Hematopoietic multipotent progenitor cell treated with erythropoietin and hydrocortisone succinate and interleukin-3 and kit ligand, for 4 days (in vitro differentiated cells): ENCODE results near the gene PHF12.
A peak's percentile ranks its signal among the peaks of the same experiment; 100 is the strongest.
"Not testable (repeated sequence)": the region's sequence is repeated elsewhere in the genome, so short reads cannot be mapped to it uniquely, and the experiment has no call there.

Experiments
- DNase-seq: peaks from one replicate; pipeline ENCODE4 v3.0.0-alpha.2; 2015

Gene PHF12

DNA sequence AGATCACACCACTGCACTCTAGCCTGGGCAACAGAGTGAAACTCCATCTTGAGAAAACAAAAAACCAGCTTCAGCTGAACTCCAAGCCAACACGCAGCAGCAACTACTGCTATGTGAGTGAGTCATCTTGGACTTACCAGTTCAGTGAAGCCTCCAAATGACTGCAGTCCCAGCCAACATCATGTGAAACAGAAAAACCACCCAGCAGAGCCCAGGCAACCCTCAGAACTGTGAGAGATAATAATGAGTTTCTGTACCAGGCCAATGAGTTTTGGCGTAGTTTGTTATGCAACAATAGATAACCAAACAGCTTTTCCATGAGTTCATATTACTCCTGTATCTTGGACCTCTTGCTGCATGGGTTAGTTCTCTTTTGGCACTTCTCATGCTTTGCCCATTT, 23.3 kb downstream of the PHF12 start:
- DNase-seq, result peak; percentile 34

DNA sequence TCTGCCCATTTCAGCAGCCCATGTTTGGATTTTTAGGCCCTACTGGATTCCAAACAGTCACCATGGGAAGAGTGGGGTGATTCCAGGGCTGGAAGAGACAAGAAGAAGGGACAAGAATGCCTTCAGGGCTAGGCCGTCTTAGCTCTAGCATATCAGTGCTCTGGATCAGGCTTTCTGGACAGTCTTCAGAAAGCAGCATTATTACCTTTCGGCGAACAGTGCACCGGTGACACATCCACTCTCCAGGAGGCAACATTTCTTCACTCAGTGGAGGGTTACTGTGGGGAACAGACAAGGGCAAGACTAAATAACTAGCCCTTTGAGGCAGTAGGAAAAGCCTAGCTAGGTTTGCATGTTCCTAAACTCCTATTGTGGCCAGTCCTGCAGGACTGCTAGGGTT, 24.5 kb downstream of the PHF12 start:
- no peak for DNase-seq

DNA sequence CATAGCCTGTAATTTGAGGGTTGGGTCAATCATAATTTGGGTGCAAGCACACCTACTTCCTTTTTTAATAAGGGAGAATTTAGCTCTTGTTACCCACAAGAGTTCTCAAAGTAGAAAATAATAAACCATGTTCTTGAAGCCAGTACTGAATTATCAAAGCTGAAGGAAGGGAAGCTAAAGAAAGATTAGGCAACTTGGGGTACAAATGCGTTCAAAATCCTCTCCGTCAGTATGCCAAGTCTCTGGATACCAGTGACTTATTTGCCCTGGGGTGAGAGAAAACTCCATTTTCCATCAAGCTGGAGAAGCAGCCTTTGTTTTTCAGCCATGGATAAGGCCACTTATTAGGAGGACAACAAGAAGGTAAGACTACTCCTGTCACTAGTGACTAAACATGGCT, 25.0 kb downstream of the PHF12 start:
- peak; percentile 37 for DNase-seq

DNA sequence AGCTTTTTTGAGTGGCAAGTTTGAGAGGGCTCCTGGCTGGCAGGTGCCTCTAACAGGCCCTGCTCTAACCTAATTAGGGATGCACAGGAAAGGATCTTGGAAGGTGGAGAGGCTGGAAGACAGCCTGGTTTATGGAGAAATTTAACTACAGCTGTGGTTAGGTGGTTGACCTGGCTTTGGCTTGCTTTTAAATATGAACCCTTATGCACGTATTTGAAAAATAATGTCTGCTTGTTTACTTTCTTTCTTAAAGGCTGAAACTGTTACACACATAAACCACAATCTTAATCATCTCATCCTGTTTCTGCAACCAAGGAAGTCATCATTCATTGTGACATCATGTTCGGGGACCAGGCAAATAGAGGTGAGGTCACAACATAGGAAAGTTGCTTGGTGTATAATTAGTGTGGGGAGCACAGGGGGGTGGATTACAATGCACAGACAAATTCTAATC, 25.4 kb downstream of the PHF12 start:
- DNase-seq, result peak; percentile 89

DNA sequence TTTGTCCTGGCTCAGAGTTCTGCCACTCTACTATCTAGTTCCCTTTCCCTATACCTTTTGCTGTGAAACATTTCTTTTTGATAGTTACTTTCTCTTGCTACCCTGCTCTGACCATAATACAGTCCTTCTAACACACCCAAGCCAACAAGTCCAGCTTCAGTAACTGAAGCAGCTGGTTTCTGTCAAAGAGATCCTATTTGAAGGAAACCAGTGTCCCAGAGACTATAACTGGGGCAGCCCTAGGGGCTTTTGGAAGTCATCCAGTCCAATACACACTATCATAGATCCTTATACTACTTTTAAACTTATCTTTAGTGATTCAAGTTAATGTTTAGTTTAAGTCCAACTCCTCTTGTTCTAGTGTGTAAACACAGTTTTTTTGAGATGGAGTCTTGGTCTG, 31.1 kb downstream of the PHF12 start:
- DNase-seq, result no peak

DNA sequence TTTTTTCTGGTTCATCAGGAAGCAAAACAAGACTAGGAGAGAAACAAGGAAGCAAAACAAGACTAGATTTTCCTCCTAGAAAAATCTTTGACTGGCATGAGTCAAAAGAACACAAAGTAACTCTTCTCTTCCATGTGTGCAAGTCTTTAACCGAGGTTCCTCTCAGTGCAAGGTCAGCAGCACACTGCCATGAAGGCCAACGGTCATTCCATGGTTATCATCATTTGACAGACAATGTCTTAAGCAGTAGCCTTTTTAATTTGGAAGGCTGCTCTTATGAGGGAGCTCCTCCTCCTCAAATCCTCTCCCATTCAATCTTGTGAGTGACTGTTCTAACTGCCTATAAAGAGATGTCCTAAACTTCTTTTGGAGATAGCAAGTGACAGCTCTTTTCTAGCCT, 33.0 kb downstream of the PHF12 start:
- DNase-seq, result no peak

GRCh38 chr17:28917465-28917864, 33.9 kb downstream of the PHF12 start:
- no peak for DNase-seq

- no peak for DNase-seq
These were observed 34.3 kb downstream of the PHF12 start for GRCh38 chr17:28917029-28917428.

- DNase-seq, result peak; percentile 72
These were observed 34.9 kb downstream of the PHF12 start for GRCh38 chr17:28916302-28916934.

DNA sequence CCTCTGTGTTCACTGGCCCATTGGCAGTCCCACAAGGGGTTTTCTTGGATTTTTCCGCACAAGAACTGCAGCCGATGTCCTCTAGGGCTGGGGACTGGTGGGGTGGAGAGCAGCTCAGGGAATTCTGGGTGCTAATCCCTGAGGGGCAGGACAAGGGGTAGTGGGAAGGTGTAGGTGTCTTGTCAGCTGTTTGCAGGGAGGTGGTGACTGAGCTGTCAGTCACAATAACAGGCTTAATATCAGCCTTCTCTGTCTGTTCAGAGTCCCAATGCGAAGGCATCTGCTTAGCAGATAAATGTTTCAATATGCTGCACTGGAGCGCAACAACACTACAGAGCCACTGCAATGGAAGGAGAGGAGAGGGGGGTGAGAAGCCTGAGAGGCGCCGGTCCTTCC, 38.4 kb downstream of the PHF12 start:
- no peak for DNase-seq

- peak; percentile 59 for DNase-seq
These were observed 38.9 kb downstream of the PHF12 start for GRCh38 chr17:28912281-28912937.

DNA sequence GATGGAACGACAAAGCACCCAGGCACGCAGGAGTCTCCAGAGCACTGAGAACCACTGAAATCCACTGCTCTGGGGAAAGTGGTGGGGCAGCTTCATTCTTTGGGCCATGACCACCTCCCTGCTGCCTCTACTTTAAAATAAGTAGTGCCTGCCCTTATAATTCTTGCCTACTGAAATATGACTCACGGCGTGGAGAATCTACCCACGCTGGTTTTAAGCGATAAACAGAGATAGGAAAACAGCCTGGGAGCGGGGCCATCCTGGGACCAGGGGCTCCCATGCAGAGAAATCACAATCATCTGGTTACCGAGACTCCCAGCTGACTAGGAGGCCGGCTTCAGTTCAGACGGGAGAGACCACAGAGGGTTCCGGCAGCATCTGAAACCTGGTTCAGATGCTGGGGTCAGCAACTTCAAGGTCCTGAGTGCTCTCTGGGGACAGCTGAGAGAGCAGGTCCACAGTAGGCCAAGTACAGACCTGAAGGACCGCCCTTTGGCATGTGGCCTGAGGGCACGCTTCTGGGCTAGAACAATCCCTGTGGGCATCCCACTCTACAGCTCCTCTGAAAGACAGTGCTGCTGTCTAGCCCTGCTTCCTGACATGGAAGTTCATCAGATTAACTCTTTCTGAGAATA, 39.8 kb downstream of the PHF12 start:
- DNase-seq, result no peak

DNA sequence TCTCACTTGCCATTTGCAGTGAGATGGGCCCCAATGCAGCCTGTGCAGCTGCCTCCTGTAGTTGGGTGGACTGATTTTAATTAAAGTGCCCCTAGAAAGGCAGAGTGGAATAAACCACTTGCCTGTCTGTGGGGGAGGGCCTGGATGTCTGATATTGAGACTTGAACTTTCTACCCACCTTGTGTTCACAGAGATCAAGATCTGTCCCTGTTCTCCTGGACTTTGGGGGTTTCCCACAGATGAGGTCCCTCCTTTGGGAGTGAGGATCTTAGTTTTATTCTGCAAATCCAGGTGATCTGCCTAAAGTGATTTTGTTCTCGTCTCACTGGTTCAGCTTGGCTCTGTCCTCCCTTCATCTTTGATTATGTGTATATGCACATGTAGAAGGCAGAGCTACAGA, 40.8 kb downstream of the PHF12 start:
- no peak for DNase-seq

DNA sequence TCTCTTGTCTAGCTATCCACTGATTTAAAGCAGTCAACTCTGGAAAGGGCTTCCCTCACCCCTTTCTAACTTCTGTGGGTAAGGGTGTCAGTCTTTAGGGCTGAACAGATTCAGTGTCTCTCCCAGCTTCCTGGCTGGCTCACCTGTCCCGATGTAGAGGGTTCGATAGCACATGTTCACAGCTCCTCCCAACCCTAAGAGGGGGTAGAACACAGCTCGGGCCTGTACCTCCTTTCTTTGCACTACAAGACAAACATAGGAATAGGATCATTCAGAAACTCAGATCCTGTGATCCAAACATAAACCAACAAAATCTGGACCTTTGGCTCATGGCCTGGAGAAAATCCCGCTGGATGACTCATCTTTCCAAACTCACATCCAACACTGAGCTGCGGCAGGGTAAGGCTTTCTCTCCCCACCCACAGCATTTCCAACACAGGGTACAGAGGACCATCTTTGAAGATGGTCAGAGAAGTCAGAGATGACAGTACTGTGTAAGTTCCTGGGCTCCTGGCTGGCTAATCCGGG, 42.6 kb downstream of the PHF12 start:
- no peak for DNase-seq

DNA sequence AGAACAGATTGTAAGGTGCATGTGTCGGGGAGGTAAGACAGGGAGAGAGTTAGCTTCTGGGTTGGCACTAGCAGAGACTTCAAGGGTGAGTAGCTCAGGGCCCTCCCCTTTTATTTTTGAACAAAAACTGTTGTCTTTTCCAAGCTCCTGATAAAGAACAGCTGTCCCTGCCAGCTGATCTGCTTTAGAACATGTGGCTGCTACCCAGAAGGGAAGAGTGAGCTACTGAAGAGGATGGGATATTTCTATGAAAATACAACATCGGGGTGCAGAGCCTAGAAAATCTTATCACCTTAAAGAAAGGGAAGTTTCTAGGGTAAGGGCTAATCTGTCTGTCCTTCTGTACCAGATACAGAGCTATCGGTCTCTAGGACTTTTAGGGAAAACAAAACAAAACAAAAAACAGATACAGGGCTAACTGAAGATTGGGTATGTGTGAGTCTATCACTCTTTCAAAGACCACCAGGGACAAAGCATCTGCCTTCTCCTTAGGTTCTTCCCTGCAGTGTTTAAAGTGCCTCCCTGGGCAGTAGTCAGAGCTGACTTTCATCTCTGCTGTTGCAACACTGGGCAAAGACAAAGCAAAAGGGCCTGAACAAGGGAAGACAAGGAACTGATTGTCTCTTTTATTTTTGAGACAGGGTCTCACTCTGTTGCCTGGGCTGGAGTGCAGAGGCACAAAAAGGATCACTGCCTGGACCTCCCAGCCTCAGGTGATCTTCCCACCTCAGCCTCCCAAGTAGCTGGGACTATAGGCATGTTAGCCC, 43.4 kb downstream of the PHF12 start:
- DNase-seq, result peak; percentile 70

- peak; percentile 85 for DNase-seq
These were observed 44.4 kb downstream of the PHF12 start for GRCh38 chr17:28906706-28907438.

DNA sequence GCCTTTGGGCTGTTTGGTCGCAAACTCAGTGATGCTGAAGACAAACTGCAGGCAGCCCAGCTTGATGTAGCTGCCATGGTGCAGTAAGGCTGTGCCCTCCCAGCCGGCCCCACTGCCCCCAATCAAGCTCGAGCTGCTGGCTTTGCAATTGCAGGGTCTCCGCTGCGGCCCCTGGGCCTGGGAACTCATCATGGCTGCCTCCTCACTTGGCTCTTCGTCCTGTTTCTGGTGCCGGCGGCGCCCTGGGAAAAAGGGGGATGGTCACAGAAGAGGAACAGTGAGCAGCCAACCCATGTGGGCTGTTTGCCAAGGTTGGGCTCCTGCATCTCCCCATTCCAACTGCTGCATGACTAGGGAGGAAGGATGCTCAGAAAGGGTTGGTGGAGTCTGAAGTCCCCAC, 45.0 kb downstream of the PHF12 start:
- DNase-seq, result no peak

GRCh38 chr17:28904800-28905199, 46.5 kb downstream of the PHF12 start:
- DNase-seq, result peak; percentile 38

- not testable (repeated sequence) for DNase-seq
These were observed 47.8 kb downstream of the PHF12 start for GRCh38 chr17:28903546-28903841.

DNA sequence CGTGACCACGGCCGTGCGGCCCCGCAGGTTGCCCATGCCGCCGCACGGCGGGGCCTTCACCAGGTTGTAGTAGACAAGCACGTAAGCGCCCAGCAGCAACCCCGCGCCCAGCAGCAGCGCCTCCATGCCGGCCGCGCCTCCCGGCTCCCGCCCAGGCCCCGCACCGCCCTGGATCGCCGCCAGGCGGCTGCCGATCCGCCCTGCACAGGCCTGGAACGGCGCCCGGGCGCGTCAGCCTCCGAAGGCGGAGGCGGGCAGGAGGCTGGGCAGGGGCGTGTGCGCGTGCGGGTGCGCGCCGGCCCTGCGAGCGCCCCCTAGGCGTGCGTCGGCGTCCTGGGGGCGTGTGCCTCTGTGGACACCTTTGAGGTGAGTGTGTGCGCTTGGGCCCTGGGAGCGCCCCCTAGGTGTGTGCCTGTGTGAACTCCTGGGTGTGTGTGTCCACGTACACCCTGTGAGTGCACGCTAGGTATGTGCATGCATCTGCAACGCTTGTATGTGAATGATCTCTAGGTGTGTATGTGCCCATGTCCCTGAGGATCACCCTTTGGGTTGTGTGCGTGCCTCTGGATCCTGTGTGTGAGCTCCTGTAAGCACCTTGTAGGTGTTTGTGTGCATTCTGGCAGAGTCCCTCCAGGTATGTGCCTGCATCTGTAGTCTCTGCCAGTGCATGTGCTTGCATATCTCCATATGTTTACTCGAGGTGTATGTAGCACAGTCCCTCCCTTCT, 48.3 kb downstream of the PHF12 start, which contains the start of gene DHRS13:
Gene DHRS13, minus strand, starts transcription at position 261 of the 727 bp plus-strand sequence. Its CDS starts 135 bp downstream, at position 126.
- DNase-seq, result peak; percentile 97

DNA sequence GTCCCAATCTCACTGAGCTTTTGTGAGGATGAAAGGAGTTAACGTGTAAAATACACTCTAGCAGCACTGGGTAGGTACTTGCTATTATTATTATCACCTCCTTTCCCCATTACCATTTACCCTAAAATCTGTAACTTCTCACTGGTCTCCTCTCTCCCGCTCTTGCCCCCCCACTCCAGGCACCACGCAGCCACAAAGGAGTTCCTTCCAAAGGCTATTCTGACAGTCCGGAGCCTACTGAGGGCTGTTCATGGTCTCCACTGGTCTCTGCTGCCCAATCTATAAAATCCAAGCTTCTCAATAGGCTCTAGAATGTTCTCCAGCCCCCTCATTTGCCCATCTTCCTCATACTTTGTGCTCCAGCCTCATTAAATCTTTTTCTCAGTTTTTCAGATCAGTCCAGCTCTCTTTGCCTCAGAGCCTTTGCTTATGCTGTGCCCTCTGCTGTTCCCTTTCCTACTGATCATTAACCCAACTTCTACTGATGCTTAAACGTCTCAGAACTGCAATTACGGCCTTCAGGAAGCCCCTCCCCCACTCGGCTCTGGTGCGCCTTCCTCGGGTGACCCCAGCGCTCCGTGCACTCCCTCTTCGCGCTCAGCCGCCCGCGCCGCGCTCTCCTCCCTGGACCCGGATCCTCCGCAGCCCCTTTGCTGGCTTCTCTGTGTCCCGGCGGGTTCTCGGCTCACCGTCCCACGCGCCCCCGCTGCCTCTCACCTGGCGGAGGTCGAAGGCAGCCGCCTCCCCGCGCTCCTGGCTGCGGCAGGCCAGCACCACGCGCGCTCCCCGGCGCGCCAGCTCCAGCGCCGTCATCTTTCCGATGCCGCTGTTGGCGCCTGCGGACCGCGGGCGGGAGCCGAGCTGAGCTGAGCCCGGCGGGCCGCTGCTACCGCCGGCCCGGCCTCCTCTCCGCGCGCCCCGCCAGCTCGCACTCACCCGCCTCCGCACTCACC, 49.2 kb downstream of the PHF12 start:
- peak; percentile 81 for DNase-seq
